Esophagus squamous epithelium (tissue), 4 donors: Measurements from ENCODE around the gene IDUA.

ENCODE experiments used
- CTCF ChIP-seq, 6 experiments: fragments of 450-650 bp in 4 of 6; fragments of 200-600 bp in 2 of 6; sonication (generic) in 2 of 6; IDR thresholded peaks; one replicate each; pipeline ENCODE4 v1.5.1; 2016 to 2019; ENCODE audit warnings: antibody characterized with exemption in 6 of 6, mild to moderate bottlenecking in 4 of 6, moderate library complexity in 4 of 6
- POLR2A ChIP-seq, 4 donors: fragments of 450-650 bp; IDR thresholded peaks; one replicate each; pipeline ENCODE4 v1.6.1; 2017; ENCODE audit warnings: antibody characterized with exemption in 4 of 4, mild to moderate bottlenecking in 4 of 4, moderate library complexity in 3 of 4

- TF ChIP-seq POLR2A (IDR thresholded peaks at IDR 0.05) (no peak), CTCF (IDR thresholded peaks at IDR 0.05) (no peak)
These were observed 64.6 kb downstream of the IDUA start for GRCh38 chr4:1051472-1051871.
